Suprapubic skin (tissue), 4 donors: ENCODE measurements around the gene RARB. TPM values are rescaled to one million over a fixed set of nuclear protein-coding genes. Genes with fewer than 3 reads are reported as not detected.

Experiments
- DNase-seq, 2 donors: peaks; one replicate each; pipeline ENCODE4 v3.0.0-alpha.2; 2019; ENCODE audit warnings: low spot score in 2 of 2
- H3K27ac ChIP-seq: fragments of 200-600 bp; sonication (generic); one replicate; pipeline ENCODE4 v1.5.1; 2019
- H3K27me3 ChIP-seq: fragments of 200-600 bp; sonication (generic); one replicate; pipeline ENCODE4 v1.5.1; 2019
- H3K36me3 ChIP-seq: fragments of 200-600 bp; sonication (generic); one replicate; pipeline ENCODE4 v1.5.1; 2019
- H3K4me1 ChIP-seq: fragments of 200-600 bp; sonication (generic); one replicate; pipeline ENCODE4 v1.5.1; 2019
- H3K4me3 ChIP-seq: fragments of 200-600 bp; sonication (generic); one replicate; pipeline ENCODE4 v1.5.1; 2019; ENCODE audit warnings: mild to moderate bottlenecking
- H3K9me3 ChIP-seq: fragments of 200-600 bp; sonication (generic); one replicate; pipeline ENCODE4 v1.5.1; 2019
- CTCF ChIP-seq, 2 donors: fragments of 200-600 bp in 1 of 2; fragments of 450-650 bp in 1 of 2; sonication (generic) in 1 of 2; IDR thresholded peaks; one replicate each; pipeline ENCODE4 v1.5.1; 2016 to 2019; ENCODE audit warnings: antibody characterized with exemption in 2 of 2, mild to moderate bottlenecking in 1 of 2, moderate library complexity in 1 of 2
- EP300 ChIP-seq: sonication (generic); formaldehyde crosslinking; IDR thresholded peaks from one replicate; pipeline ENCODE4 v1.6.1; 2017; ENCODE audit warnings: antibody characterized with exemption
- POLR2A ChIP-seq, 2 donors: fragments of 450-650 bp; IDR thresholded peaks; one replicate each; pipeline ENCODE4 v1.6.1; 2017; ENCODE audit warnings: antibody characterized with exemption in 2 of 2, mild to moderate bottlenecking in 2 of 2, moderate library complexity in 2 of 2
- POLR2AphosphoS5 ChIP-seq, 3 donors: sonication (generic); formaldehyde crosslinking; IDR thresholded peaks; one replicate each; pipeline ENCODE4 v1.6.1; 2017; ENCODE audit warnings: antibody characterized with exemption in 3 of 3
- WGBS: methylation state at CpG from one replicate; pipeline ENCODE4 v1.1.5; 2018; 5-methylcytosine and 5-hydroxymethylcytosine counted together
- total RNA-seq, 4 donors: library from RNA; depleted of rRNA; stranded (reverse); fragments of >200 nt; gene quantifications; one replicate each; pipeline ENCODE4 v1.1.0, GENCODE V29; 2016

RARB gene
- total RNA-seq, 4 donors from 2014 or later: 1.3 to 3.9 (median 1.5) TPM

- Histone ChIP-seq H3K9me3 (no peaks in the 10 kb centered on the region), H3K4me3 (no peak overlapping the region), H3K4me1 (no peaks in the 10 kb centered on the region), H3K36me3 (no peaks in the 10 kb centered on the region), H3K27ac (no peak overlapping the region), H3K27me3 (no peaks in the 10 kb centered on the region)
- no peak for DNase-seq
- TF ChIP-seq EP300 (no peak), POLR2AphosphoS5 (IDR thresholded peaks at IDR 0.05) (no peak), CTCF (IDR thresholded peaks at IDR 0.05) (no peak), POLR2A (IDR thresholded peaks at IDR 0.05) (no peak)
- 78% methylated on average over 7 of the region's 11 CpGs for WGBS
Observed at GRCh38 chr3:25586553-25586952, 158.5 kb downstream of the RARB start.

GRCh38 chr3:25587094-25587493, 159.0 kb downstream of the RARB start:
- no peak overlapping the region for H3K4me3 ChIP-seq
- WGBS: 50% methylated on average over 1 of the region's 1 CpG
- H3K27ac ChIP-seq: no peak overlapping the region
- TF ChIP-seq POLR2A (IDR thresholded peaks at IDR 0.05): no peak
- no peak for TF ChIP-seq CTCF (IDR thresholded peaks at IDR 0.05)
- no peak for TF ChIP-seq EP300
- TF ChIP-seq POLR2AphosphoS5 (IDR thresholded peaks at IDR 0.05): no peak
- no peaks in the 10 kb centered on the region for H3K27me3 ChIP-seq
- no peak for DNase-seq
- H3K9me3 ChIP-seq: no peaks in the 10 kb centered on the region
- no peaks in the 10 kb centered on the region for H3K4me1 ChIP-seq
- H3K36me3 ChIP-seq: no peaks in the 10 kb centered on the region

- H3K27ac ChIP-seq: no peak overlapping the region
- WGBS: 83% methylated on average over 5 of the region's 5 CpGs
- H3K4me3 ChIP-seq: no peak overlapping the region
- H3K27me3 ChIP-seq: no peaks in the 10 kb centered on the region
- DNase-seq: no peak
- H3K4me1 ChIP-seq: peaks cover 3% of the 10 kb centered on the region
- no peak for TF ChIP-seq EP300
- TF ChIP-seq POLR2AphosphoS5 (IDR thresholded peaks at IDR 0.05): no peak
- no peak for TF ChIP-seq CTCF (IDR thresholded peaks at IDR 0.05)
- TF ChIP-seq POLR2A (IDR thresholded peaks at IDR 0.05): no peak
- no peaks in the 10 kb centered on the region for H3K9me3 ChIP-seq
- no peaks in the 10 kb centered on the region for H3K36me3 ChIP-seq
Observed at GRCh38 chr3:25587526-25587925, 159.5 kb downstream of the RARB start.

GRCh38 chr3:25587975-25588374, 159.9 kb downstream of the RARB start:
- Histone ChIP-seq H3K9me3 (no peaks in the 10 kb centered on the region), H3K4me3 (no peak overlapping the region), H3K27ac (no peak overlapping the region), H3K36me3 (no peaks in the 10 kb centered on the region), H3K4me1 (peaks cover 7% of the 10 kb centered on the region), H3K27me3 (no peaks in the 10 kb centered on the region)
- TF ChIP-seq EP300 (no peak), POLR2AphosphoS5 (IDR thresholded peaks at IDR 0.05) (no peak), POLR2A (IDR thresholded peaks at IDR 0.05) (no peak), CTCF (IDR thresholded peaks at IDR 0.05) (no peak)
- no peak for DNase-seq
- 99% methylated on average over 2 of the region's 2 CpGs for WGBS

- peaks cover 13% of the 10 kb centered on the region for H3K4me1 ChIP-seq
- DNase-seq: no peak
- no peak overlapping the region for H3K4me3 ChIP-seq
- H3K36me3 ChIP-seq: no peaks in the 10 kb centered on the region
- no peaks in the 10 kb centered on the region for H3K27me3 ChIP-seq
- H3K9me3 ChIP-seq: no peaks in the 10 kb centered on the region
- 88% methylated on average over 8 of the region's 8 CpGs for WGBS
- H3K27ac ChIP-seq: no peak overlapping the region
- no peak for TF ChIP-seq POLR2A (IDR thresholded peaks at IDR 0.05)
- no peak for TF ChIP-seq POLR2AphosphoS5 (IDR thresholded peaks at IDR 0.05)
- no peak for TF ChIP-seq CTCF (IDR thresholded peaks at IDR 0.05)
- no peak for TF ChIP-seq EP300
Observed at GRCh38 chr3:25588441-25589103, 160.5 kb downstream of the RARB start.
